Liver (tissue), 3 donors: ENCODE results near the gene YAE1.

Experiments used
- ATF3 ChIP-seq: IDR thresholded peaks from 2 replicates; pipeline ENCODE4 v1.6.1; 2016; ENCODE audit warnings: antibody characterized with exemption
- CTCF ChIP-seq: fragments of 150-350 bp; IDR thresholded peaks from 2 replicates; pipeline ENCODE4 v1.5.1; 2017; ENCODE audit warnings: improper control_type of control experiment, low read depth, low read length; ENCODE audit not compliant: missing input control
- GABPA ChIP-seq, 2 donors: IDR thresholded peaks in 1 of 2; conservative IDR thresholded peaks in 1 of 2; 2 replicates each; pipeline ENCODE4 v1.6.1; 2016; ENCODE audit warnings: antibody characterized with exemption in 2 of 2, mild to moderate bottlenecking in 1 of 2, moderate library complexity in 1 of 2
- MAX ChIP-seq: IDR thresholded peaks from 2 replicates; pipeline ENCODE4 v1.6.1; 2016; ENCODE audit warnings: antibody characterized with exemption
- NR2F2 ChIP-seq: IDR thresholded peaks from 2 replicates; pipeline ENCODE4 v1.6.1; 2016; ENCODE audit warnings: antibody characterized with exemption
- RAD21 ChIP-seq, 2 donors: IDR thresholded peaks; 2 replicates each; pipeline ENCODE4 v1.6.1; 2016; ENCODE audit warnings: antibody characterized with exemption in 2 of 2, mild to moderate bottlenecking in 2 of 2
- REST ChIP-seq: IDR thresholded peaks from 2 replicates; pipeline ENCODE4 v1.6.1; 2016; ENCODE audit warnings: antibody characterized with exemption, mild to moderate bottlenecking
- SP1 ChIP-seq: IDR thresholded peaks from 2 replicates; pipeline ENCODE4 v1.6.1; 2018; ENCODE audit warnings: antibody characterized with exemption, mild to moderate bottlenecking
- YY1 ChIP-seq: IDR thresholded peaks from 2 replicates; pipeline ENCODE4 v1.6.1; 2016; ENCODE audit warnings: antibody characterized with exemption, mild to moderate bottlenecking
- donor health status: healthy.
- donor health status: healthy.

GRCh38 chr7:39608278-39608677, 42.1 kb downstream of the YAE1 start:
- no peak for TF ChIP-seq CTCF
- TF ChIP-seq SP1 = no peak
- TF ChIP-seq RAD21 (IDR thresholded peaks at IDR 0.05) = no peak
- no peak for TF ChIP-seq YY1
- no peak for TF ChIP-seq NR2F2
- TF ChIP-seq ATF3 = no peak
- no peak for TF ChIP-seq MAX
- TF ChIP-seq GABPA (IDR thresholded peaks at IDR 0.05 in 1 of 2, conservative IDR thresholded peaks at IDR 0.05 in 1 of 2) = no peak
- TF ChIP-seq REST = no peak
